Heart right ventricle (tissue), 16 donors: ENCODE data around the gene THAP7. TPM values are rescaled to one million over a fixed set of nuclear protein-coding genes. Genes with fewer than 3 reads are reported as not detected.
A peak's percentile ranks its signal among the peaks of the same experiment; 100 is the strongest.

ENCODE experiments used
- ATAC-seq, 8 donors: fragments of 200-7000 bp; cut with Tn5 transposase; one replicate each; pipeline ENCODE4 v1.9.1; 2020; ENCODE audit warnings: mild to moderate bottlenecking in 8 of 8, moderate library complexity in 8 of 8, moderate number of reproducible peaks in 1 of 8
- DNase-seq, 2 donors: peaks; one replicate each; pipeline ENCODE4 v3.0.0-alpha.2; 2020
- H3K27ac ChIP-seq, 10 donors: fragments of 200-600 bp; sonication (generic) in 2 of 10; one replicate each; pipeline versions ENCODE4 v1.5.0 to v1.8.0; 2020 to 2022; ENCODE audit warnings: mild to moderate bottlenecking in 3 of 10
- H3K27me3 ChIP-seq, 7 donors: fragments of 200-600 bp; one replicate each; pipeline ENCODE4 v1.8.0; 2021 to 2022; ENCODE audit warnings: mild to moderate bottlenecking in 2 of 7
- H3K36me3 ChIP-seq, 9 donors: fragments of 200-600 bp; sonication (generic) in 1 of 9; one replicate each; pipeline versions ENCODE4 v1.5.0 to v1.8.0; 2020 to 2022; ENCODE audit warnings: mild to moderate bottlenecking in 2 of 9
- H3K4me1 ChIP-seq, 9 donors: fragments of 200-600 bp; sonication (generic) in 1 of 9; one replicate each; pipeline versions ENCODE4 v1.5.0 to v1.8.0; 2020 to 2022; ENCODE audit warnings: mild to moderate bottlenecking in 4 of 9
- H3K4me3 ChIP-seq, 10 donors: fragments of 200-600 bp; sonication (generic) in 2 of 10; one replicate each; pipeline versions ENCODE4 v1.5.0 to v1.8.0; 2020 to 2022; ENCODE audit warnings: mild to moderate bottlenecking in 7 of 10, moderate library complexity in 2 of 10
- H3K9me3 ChIP-seq, 11 donors: fragments of 200-600 bp in 10 of 11; sonication (generic) in 2 of 11; one replicate each; pipeline versions ENCODE4 v1.5.0 to v1.8.0; 2013 to 2022; ENCODE audit warnings: mild to moderate bottlenecking in 2 of 11, control low read depth in 1 of 11, moderate library complexity in 1 of 11
- CTCF ChIP-seq, 9 donors: fragments of 200-600 bp; sonication (generic) in 2 of 9; IDR thresholded peaks; one replicate each; pipeline versions ENCODE4 v1.5.0 to v1.8.0; 2021 to 2022; ENCODE audit warnings: antibody characterized with exemption in 9 of 9, mild to moderate bottlenecking in 5 of 9, moderate library complexity in 1 of 9
- WGBS, 2 donors: extraction: QIAGEN DNeasy Blood & Tissue Kit; methylation state at CpG; one replicate each; pipeline ENCODE4 v1.1.7; 2013; ENCODE audit warnings: inconsistent platforms in 1 of 2; 5-methylcytosine and 5-hydroxymethylcytosine counted together
- intact Hi-C, 10 donors: fragments of 100-400 bp; cut with DNase I; formaldehyde crosslinking; loops; one replicate each; pipeline versions ENCODE4 v1.11.1 to v1.14.2; 2022
- polyA plus RNA-seq, 2 donors: library from polyadenylated mRNA; stranded (reverse); fragments of 200-250 nt; gene quantifications; one replicate each; pipeline ENCODE4 v1.2.3, GENCODE V29; 2013
- total RNA-seq, 10 donors: library from RNA; stranded (reverse); fragmentation: NEBNext Ultra II Directional in 3 of 10; extraction: Animal tissue kit (Norgen Biotek cat#: 25700) in 3 of 10; gene quantifications; one replicate each; pipeline versions ENCODE4 v1.2.1 to v1.2.4, GENCODE V29; 2021 to 2023
- donor health status: Arrhythmogenic right ventricular cardiomyopathy.
- donor health status: ischemic (EF 13 %, LVEDD 7.1; RV severe dilation, severe dysfunction).
- donor health status: healthy with polysubstance abuse.
- donor health status: DM: no; HTN: yes; CAD: no.
- donor health status: DM: no; HTN: no; CAD: no.
- donor health status: ischemic (EF 25% LVEDD 6.9; RV normal size, moderate dysfunction).
- donor health status: ischemic (EF 25% LVEDD 5.7; RV mildly dilated, moderate dysfunction).
- donor health status: healthy.
- donor health status: DM: yes; HTN: yes; CAD: no.
- donor health status: Ischemic cardiomyopathy.
- donor health status: ischemic (EF 35%, LVEDD 5.7; RV mildly dilated, moderate dysfunction).
- donor health status: nonischemic (EF 11% LVEDD 7.7; RV severe dilation, severe dysfunction).
- donor health status: DM: yes; HTN: yes; CAD: no.
- donor health status: PGD.
- donor health status: ischemic (EF 29% LVEDD 5.4; RV normal size, mild dysfunction).
- donor health status: nonischemic (EF 23%, LVEDD 6.1; RV moderate dilation, normal function).

Gene THAP7
- total and polyA plus RNA-seq, 12 donors = 15.5 to 54.9 (median 18.1) TPM

GRCh38 chr22:20970939-20971657, 30.8 kb downstream of the THAP7 start:
- intact Hi-C loops = no loop called here
- H3K9me3 ChIP-seq = no peaks in the 10 kb centered on the region
- no peaks in the 10 kb centered on the region for H3K36me3 ChIP-seq
- WGBS, 2 donors = 56 to 68% methylated on average over 4 of the region's 4 CpGs
- H3K27me3 ChIP-seq = peaks cover 0 to 1% (median 0%) of the 10 kb centered on the region in 7 donors
- no peak overlapping the region for H3K4me3 ChIP-seq
- H3K4me1 ChIP-seq = peaks cover 0 to 25% (median 0%) of the 10 kb centered on the region in 9 donors
- no peak for TF ChIP-seq CTCF (IDR thresholded peaks at IDR 0.05)
- DNase-seq (no peak), ATAC-seq (no peak)
- no peak overlapping the region for H3K27ac ChIP-seq

- 90 to 92% methylated on average over 7 of the region's 7 CpGs for WGBS, 2 donors
- Histone ChIP-seq H3K36me3 (no peaks in the 10 kb centered on the region), H3K27ac (peak overlapping the region in 1 of 10 donors; percentile 50), H3K9me3 (no peaks in the 10 kb centered on the region), H3K27me3 (peaks cover 0 to 26% (median 16%) of the 10 kb centered on the region in 7 donors), H3K4me1 (peaks cover 3 to 36% (median 10%) of the 10 kb centered on the region in 9 donors), H3K4me3 (no peak overlapping the region)
- ATAC-seq (no peak), DNase-seq (no peak)
- intact Hi-C loops = loop anchor here in 1 of 10 donors (10.0 kb wide), 2 partner anchors 54 to 86 kb away; partner anchors contain the start of gene CRKL
- no peak for TF ChIP-seq CTCF (IDR thresholded peaks at IDR 0.05)
Measured at GRCh38 chr22:20968281-20968977, 33.5 kb downstream of the THAP7 start.

GRCh38 chr22:20967697-20968211, 34.2 kb downstream of the THAP7 start:
- Histone ChIP-seq H3K4me3 (no peak overlapping the region), H3K9me3 (no peaks in the 10 kb centered on the region), H3K27ac (peak overlapping the region in 1 of 10 donors; percentile 50), H3K36me3 (no peaks in the 10 kb centered on the region), H3K27me3 (peaks cover 0 to 31% (median 16%) of the 10 kb centered on the region in 7 donors), H3K4me1 (peaks cover 3 to 31% (median 10%) of the 10 kb centered on the region in 9 donors)
- intact Hi-C loops = loop anchor here in 1 of 10 donors (10.0 kb wide), 2 partner anchors 53 to 87 kb away; partner anchors contain the start of gene CRKL
- no peak for ATAC-seq
- no peak for TF ChIP-seq CTCF (IDR thresholded peaks at IDR 0.05)
- no peak for DNase-seq
- 51 to 55% methylated on average over 19 of the region's 19 CpGs for WGBS, 2 donors
